Panc1 (cell line): ENCODE data around the gene KIF7. TPM values are rescaled to one million over a fixed set of nuclear protein-coding genes. Genes with fewer than 3 reads are reported as not detected.

Experiments used
- ATAC-seq: fragments of 200-7000 bp; cut with Tn5 transposase; 2 replicates; pipeline ENCODE4 v1.9.1; 2020; ENCODE audit warnings: mild to moderate bottlenecking, moderate library complexity
- BruUV-seq: library from RNA; stranded (reverse); fragments of 400-500 nt; replicated peaks from 2 replicates; lab custom pipeline; 2021; lab: Mats Ljungman, UMichigan
- CTCF ChIA-PET: fragments of 300-600 bp; sonication (Branson Sonifier 250); formaldehyde crosslinking; loops from one replicate; lab custom pipeline; 2022; ENCODE audit warnings: antibody characterized with exemption; lab: Charles Lee
- POLR2A ChIA-PET: fragments of 300-600 bp; sonication (Branson Sonifier 250); formaldehyde crosslinking; loops from one replicate; lab custom pipeline; 2022; ENCODE audit warnings: antibody characterized with exemption; lab: Charles Lee
- DNase-seq: peaks from one replicate; pipeline ENCODE4 v3.0.0-alpha.2; 2010; ENCODE audit warnings: low read depth, low spot score
- H3K27ac ChIP-seq: 2 replicates; pipeline ENCODE4 v1.5.1; 2011; ENCODE audit warnings: mild to moderate bottlenecking, low read length, inconsistent platforms
- H3K27me3 ChIP-seq: fragments of 200-500 bp; sonication (Bioruptor generic); 2 replicates; pipeline ENCODE4 v1.6.0; 2014; ENCODE audit warnings: low read length, inconsistent platforms; ENCODE audit not compliant: control insufficient read depth, insufficient read depth
- H3K36me3 ChIP-seq: fragments of 200-500 bp; sonication (Bioruptor generic); 2 replicates; pipeline ENCODE4 v1.5.1; 2014; ENCODE audit warnings: inconsistent platforms, mild to moderate bottlenecking, low read length, moderate library complexity; ENCODE audit not compliant: control insufficient read depth, insufficient read depth
- H3K4me1 ChIP-seq: 2 replicates; pipeline ENCODE4 v1.5.1; 2011; ENCODE audit warnings: inconsistent platforms, mild to moderate bottlenecking, low read length, moderate library complexity; ENCODE audit not compliant: control insufficient read depth, insufficient read depth
- H3K4me3 ChIP-seq, 2 experiments: 2 replicates each; pipeline ENCODE4 v1.5.1; 2011 to 2012; ENCODE audit warnings: low read depth in 2 of 2, low read length in 2 of 2, mild to moderate bottlenecking in 2 of 2, inconsistent platforms in 1 of 2, moderate library complexity in 1 of 2
- H3K9me3 ChIP-seq: fragments of 200-500 bp; sonication (Bioruptor generic); 2 replicates; pipeline ENCODE4 v1.5.1; 2014; ENCODE audit warnings: low read depth, mild to moderate bottlenecking, inconsistent platforms, low read length, moderate library complexity; ENCODE audit not compliant: control insufficient read depth, insufficient read depth
- TCF7L2 ChIP-seq: IDR thresholded peaks from 2 replicates; pipeline ENCODE4 v1.6.1; 2011; ENCODE audit warnings: mild to moderate bottlenecking, low read depth, low read length, inconsistent platforms
- in situ Hi-C: cut with HindIII; loops from 2 replicates; pipeline ENCODE4 v1.10.0; 2016; ENCODE audit warnings: low sequenced_read_pairs, low pct_unique_long_range_greater_than_20kb
- intact Hi-C: fragments of 100-400 bp; cut with micrococcal nuclease; formaldehyde crosslinking; loops from one replicate; pipeline ENCODE4 v1.10.0; 2022; ENCODE audit not compliant: unreplicated experiment
- total RNA-seq: library from RNA; stranded (reverse); gene quantifications from one replicate; pipeline ENCODE4 v1.2.1, GENCODE V29; 2021; ENCODE audit not compliant: unreplicated experiment
- TF ChIP-seq, protein P1 (sequence below), 2 experiments: IDR thresholded peaks; 2 replicates each; pipeline ENCODE4 v1.6.1; 2011 to 2012; ENCODE audit warnings: low read depth in 2 of 2, control low read depth in 1 of 2, low read length in 1 of 2, mild to moderate bottlenecking in 1 of 2, moderate library complexity in 1 of 2; ENCODE audit not compliant: insufficient read depth in 1 of 2

Gene KIF7
- total RNA-seq, 1 experiment from 2014 or later = 6.5 TPM

GRCh38 chr15:89666184-89666857, 11.1 kb upstream of the KIF7 start:
- TF ChIP-seq, protein P1, sequence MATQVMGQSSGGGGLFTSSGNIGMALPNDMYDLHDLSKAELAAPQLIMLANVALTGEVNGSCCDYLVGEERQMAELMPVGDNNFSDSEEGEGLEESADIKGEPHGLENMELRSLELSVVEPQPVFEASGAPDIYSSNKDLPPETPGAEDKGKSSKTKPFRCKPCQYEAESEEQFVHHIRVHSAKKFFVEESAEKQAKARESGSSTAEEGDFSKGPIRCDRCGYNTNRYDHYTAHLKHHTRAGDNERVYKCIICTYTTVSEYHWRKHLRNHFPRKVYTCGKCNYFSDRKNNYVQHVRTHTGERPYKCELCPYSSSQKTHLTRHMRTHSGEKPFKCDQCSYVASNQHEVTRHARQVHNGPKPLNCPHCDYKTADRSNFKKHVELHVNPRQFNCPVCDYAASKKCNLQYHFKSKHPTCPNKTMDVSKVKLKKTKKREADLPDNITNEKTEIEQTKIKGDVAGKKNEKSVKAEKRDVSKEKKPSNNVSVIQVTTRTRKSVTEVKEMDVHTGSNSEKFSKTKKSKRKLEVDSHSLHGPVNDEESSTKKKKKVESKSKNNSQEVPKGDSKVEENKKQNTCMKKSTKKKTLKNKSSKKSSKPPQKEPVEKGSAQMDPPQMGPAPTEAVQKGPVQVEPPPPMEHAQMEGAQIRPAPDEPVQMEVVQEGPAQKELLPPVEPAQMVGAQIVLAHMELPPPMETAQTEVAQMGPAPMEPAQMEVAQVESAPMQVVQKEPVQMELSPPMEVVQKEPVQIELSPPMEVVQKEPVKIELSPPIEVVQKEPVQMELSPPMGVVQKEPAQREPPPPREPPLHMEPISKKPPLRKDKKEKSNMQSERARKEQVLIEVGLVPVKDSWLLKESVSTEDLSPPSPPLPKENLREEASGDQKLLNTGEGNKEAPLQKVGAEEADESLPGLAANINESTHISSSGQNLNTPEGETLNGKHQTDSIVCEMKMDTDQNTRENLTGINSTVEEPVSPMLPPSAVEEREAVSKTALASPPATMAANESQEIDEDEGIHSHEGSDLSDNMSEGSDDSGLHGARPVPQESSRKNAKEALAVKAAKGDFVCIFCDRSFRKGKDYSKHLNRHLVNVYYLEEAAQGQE (IDR thresholded peaks at IDR 0.05; ENCODE audit: insufficient read depth in 1 of 2, low read depth in 2 of 2, low read length in 1 of 2) = no peak
- CTCF ChIA-PET = interaction anchor here (0.6 kb wide), 1 partner anchor 74 kb away, joined by 3 read pairs; no protein-coding TSS in a partner anchor
- ATAC-seq (peak; percentile 35), DNase-seq (no peak)
- Histone ChIP-seq H3K4me3 (peak overlapping the region; percentile 45 to 51), H3K27me3 (no peaks in the 10 kb centered on the region), H3K27ac (no peak overlapping the region), H3K9me3 (no peaks in the 10 kb centered on the region), H3K4me1 (peaks cover 12% of the 10 kb centered on the region), H3K36me3 (no peaks in the 10 kb centered on the region)
- intact Hi-C loops = no loop called here
- BruUV-seq = no TSS peak
- POLR2A ChIA-PET = interaction anchor here (0.6 kb wide), 1 partner anchor 54 kb away, joined by 3 read pairs; no protein-coding TSS in a partner anchor
- in situ Hi-C loops = no loop called here

- no peaks in the 10 kb centered on the region; the same call in 1 of the 2 replicates for H3K27me3 ChIP-seq
- TF ChIP-seq, protein P1 (IDR thresholded peaks at IDR 0.05; ENCODE audit: insufficient read depth in 1 of 2, low read depth in 2 of 2, low read length in 1 of 2) = no peak
- 0 out of 2 replicates have a peak, but pooled peaks have one; percentile 14 for TF ChIP-seq TCF7L2
- peak overlapping the region; percentile 63 for H3K27ac ChIP-seq
- ChIA-PET POLR2A (interaction anchor here (0.6 kb wide), 1 partner anchor 53 kb away, joined by 3 read pairs; no protein-coding TSS in a partner anchor), CTCF (interaction anchor here (0.6 kb wide), 1 partner anchor 74 kb away, joined by 3 read pairs; no protein-coding TSS in a partner anchor)
- no peak for DNase-seq
- no peaks in the 10 kb centered on the region for H3K9me3 ChIP-seq
- intact Hi-C loops = no loop called here
- peak overlapping the region; percentile 45 to 51 for H3K4me3 ChIP-seq
- in situ Hi-C loops = no loop called here
- peak; percentile 85 for ATAC-seq
- H3K4me1 ChIP-seq = peaks cover 12% of the 10 kb centered on the region
- BruUV-seq = no TSS peak
- H3K36me3 ChIP-seq = no peaks in the 10 kb centered on the region
These were observed 10.3 kb upstream of the KIF7 start for GRCh38 chr15:89665449-89666181.
